ENCODE results near the gene DPEP2NB.
"Not testable (repeated sequence)": the region's sequence is repeated elsewhere in the genome, so short reads cannot be mapped to it uniquely, and the experiment has no call there.

DPEP2NB gene

DNA sequence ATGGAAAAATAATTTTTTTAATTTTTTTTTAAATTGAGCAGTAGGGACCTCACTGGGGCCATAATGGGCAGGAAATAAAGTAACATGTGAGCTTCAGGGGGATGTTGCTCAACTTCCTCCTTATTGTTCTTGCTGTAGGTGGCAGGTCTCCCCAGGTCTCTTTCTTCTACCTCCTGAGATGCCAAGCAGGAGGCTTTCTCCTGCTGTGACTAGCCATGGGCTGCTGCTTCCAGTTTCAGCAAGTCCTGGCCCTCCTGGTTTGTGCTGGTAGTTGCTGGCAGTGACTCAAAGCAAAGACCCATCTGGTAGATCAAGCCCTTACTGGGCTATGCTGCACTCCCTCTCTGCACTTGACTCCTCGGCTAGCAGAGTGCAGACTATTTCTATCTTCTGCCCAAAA is 2.3 kb downstream of the DPEP2NB start:
- DNase-seq (ENCODE audit: low spot score), result no peak

DNA sequence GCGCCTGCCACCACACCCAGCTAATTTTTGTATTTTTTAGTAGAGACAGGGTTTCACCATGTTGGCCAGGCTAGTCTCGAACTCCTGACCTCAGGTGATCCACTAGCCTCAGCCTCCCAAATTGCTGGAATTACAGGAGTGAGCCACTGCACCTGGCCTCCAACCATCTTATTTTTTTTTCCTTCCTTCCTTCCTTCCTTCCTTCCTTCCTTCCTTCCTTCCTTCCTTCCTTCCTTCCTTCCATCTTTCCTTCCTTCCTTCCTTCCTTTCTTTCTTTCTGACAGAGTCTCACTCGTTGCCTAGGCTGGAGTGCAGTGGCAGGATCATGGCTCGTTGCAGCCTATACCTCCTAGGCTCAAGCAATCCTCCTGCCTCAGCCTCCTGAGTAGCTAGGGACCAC is 5.8 kb downstream of the DPEP2NB start:
- DNase-seq (ENCODE audit: low spot score), result not testable (repeated sequence)

DNA sequence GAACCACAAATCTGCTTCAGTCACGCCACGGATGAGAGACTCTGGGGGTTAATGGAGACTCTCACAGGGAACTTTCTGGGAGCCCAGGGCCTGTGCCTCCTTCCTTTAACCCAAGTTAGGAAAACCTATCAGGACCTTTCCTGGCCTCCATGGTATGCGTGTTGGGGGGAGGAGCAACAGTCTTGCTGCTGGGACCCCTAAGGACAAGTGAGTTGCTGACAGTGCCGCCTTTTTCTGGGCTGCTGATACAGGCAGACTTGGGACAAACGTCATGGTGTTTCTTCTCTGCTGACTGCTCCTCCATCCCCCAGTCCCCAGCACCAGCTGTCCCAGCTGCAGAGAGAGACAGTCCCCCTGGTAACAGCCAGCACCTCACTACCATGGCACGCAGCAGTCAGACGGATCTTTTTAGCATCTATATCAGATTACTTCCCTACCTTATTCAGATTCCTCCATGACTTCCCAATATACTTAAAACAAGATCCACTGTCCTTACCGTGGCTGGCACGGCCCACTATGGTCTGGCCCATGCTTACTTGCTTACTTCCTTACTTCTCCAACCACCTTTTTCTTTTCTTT is 6.5 kb downstream of the DPEP2NB start:
- peak; percentile 6 for DNase-seq (ENCODE audit: low spot score)

DNA sequence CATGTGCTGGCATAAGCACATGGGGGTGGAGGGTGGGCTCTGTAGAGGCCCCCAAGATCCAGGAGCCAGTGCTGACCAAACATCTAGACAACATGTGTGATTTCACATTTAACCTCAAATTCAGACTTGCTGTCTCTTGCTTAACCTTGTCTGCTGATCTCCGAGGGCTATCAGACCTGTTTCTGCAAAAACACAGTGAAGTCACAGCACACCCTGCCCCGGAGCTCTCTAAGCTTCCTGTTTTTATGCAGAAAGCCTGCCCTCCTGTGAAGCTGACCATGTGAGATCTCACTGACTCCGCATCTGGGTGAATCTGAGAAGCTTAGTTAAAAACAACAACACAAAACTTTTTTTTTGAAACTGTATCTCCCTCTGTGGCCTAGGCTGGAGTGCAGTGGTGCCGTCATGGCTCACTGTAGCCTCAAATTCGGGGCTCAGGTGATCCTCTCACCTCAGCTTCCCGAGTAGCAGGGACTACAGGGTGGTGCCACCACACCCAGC is 9.9 kb downstream of the DPEP2NB start:
- no peak for DNase-seq (ENCODE audit: low spot score)

DNA sequence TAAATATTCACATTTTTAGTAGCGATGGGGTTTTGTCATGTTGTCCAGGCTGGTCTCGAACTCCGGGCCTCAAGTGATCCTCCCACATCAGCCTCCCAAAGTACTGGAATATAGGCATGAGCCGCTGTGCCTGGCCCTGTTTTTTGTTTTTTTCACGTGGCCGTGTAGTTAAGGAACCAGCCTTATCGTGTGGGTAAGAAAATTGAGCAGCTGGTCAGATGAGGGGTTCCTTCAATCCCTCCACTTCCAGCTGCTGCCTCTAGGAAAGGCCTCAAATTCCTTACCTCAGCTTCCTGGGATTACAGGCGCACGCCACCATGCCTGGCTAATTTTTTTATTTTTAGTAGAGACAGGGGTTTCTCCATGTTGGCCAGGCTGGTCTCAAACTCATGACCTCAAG is 10.5 kb downstream of the DPEP2NB start:
- DNase-seq (ENCODE audit: low spot score), result no peak

DNA sequence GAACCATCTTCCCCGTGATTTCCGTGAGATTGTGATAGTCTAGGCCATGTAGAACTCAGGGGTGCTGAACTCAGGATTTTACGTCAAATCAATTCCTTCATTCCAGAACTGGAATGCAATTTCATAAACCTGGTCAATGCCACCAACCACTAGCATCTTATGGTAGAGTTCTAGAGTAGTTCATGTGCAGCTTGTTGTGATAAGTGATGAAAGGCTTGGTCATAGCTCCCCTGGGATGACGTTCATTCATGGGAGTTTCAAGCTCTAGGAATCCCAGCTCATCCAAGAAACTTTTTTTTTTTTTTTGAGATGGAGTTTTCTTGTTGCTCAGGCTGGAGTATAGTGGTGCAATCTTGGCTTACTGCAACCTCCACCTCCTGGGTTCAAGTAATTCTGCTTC is 12.7 kb downstream of the DPEP2NB start:
- peak; percentile 21 for DNase-seq (ENCODE audit: low spot score)

DNA sequence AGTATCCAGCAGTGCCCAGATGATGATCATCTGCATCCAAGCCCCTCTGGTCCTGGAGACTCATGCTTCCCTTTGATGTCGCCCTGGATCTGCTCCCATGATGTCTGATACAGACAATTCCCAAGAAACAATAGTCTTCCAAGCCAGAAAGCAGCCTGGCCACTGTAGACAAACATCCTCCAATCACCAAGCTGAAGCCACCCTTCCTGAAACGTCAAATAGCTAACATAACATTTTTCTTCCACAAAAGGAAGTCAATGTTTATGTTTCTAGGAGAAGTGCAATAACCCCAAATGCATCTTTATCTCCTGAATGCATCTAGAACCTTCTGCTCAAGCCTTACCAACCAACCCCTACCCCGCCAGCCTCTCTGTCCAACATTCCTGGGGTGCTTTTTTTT is 15.3 kb downstream of the DPEP2NB start:
- peak; percentile 6 for DNase-seq (ENCODE audit: low spot score)

DNA sequence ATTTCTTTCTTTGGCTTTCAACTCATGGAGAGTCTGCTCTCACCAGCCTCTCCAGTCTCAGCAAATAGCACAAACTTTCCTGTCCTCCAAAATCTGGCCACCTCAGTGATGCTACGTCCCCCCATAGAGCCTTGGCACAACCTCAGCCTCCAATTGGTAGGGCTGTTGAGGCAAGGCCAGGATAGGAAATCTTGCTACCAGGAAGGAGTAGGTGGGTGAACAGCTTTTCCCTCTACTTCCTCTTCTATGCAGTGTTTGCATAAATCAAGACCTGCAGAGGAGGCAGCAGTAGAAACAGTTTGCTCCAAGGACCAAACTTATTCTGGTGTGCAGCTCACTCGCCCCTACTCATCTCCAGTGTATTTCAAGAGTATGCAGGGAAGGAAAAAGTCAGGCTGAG is 15.7 kb downstream of the DPEP2NB start:
- no peak for DNase-seq (ENCODE audit: low spot score)

DNA sequence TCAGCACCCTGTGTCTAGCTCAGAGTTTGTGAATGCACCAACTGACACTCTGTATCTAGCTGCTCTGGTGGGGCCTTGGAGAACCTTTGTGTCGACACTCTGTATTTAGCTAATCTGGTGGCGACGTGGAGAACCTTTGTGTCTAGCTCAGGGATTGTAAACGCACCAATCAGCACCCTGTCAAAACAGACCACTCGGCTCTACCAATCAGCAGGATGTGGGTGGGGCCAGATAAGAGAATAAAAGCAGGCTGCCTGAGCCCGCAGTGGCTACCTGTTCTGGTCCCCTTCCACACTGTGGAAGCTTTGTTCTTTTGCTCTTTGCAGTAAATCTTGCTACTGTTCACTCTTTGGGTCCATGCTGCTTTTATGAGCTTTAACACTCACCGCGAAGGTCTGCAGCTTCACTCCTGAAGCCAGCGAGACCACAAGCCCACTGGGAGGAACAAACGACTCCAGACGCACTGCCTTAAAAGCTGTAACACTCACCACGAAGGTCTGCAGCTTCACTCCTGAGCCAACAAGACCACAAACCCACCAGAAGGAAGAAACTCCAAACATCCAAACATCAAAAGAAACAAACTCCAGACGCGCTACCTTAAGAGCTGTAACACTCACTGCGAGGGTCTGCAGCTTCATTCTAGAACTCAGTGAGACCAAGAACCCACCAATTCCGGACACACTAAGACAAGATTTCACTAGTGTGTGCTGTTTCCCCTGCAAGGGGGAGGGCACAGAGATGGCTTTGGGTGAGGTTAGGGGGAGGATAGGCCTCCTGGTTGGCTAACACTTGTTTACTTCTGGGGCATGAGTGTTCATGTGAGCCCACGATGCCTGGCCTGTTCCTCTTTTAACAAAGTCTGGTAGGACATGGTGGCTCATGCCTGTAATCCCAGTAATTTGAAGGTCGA is 16.7 kb downstream of the DPEP2NB start, which contains the start of gene DPEP2:
Gene DPEP2, minus strand, starts transcription at position 706 of the 910 bp plus-strand sequence. CDS start 6,272 bp downstream, outside the sequence.
- DNase-seq (ENCODE audit: low spot score), result not testable (repeated sequence)

DNA sequence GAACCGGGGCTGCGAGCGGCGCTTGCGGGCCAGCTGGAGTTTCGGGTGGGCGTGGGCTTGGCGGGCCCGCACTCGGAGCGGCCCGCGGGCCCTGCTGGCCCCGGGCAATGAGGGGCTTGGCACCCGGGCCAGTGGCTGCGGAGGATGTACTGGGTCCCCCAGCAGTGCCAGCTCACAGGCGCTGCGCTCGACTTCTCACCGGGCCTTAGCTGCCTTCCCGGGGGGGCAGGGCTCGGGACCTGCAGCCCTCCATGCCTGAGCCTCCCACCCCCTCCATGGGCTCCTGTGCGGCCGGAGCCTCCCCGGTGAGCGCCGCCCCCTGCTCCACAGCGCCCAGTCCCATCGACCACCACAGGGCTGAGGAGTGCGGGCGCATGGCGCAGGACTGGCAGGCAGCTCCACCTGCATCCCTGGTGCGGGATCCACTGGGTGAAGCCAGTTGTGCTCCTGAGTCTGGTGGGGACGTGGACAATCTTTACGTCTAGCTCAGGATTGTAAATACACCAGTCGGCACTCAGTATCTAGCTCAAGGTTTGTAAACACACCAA is 17.4 kb downstream of the DPEP2NB start:
- not testable (repeated sequence) for DNase-seq (ENCODE audit: low spot score)

DNA sequence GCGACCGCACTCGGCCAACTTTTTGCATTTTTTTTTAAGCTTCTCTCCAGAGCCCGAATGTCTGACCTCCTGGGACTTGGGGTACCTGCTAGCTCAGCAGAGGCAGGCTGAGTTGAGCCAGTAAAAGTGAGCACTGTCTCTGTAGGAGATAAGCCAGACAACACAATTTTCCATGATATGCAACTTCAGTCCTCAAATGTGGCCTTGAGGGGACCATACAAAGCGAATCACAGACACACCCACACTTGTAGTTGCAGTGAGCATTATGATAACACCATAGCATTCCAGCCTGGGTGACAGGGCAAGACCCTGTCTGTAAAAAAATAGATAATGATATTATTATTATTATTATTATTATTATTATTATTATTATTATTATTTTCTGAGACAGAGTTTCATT is 19.0 kb downstream of the DPEP2NB start:
- no peak for DNase-seq (ENCODE audit: low spot score)

DNA sequence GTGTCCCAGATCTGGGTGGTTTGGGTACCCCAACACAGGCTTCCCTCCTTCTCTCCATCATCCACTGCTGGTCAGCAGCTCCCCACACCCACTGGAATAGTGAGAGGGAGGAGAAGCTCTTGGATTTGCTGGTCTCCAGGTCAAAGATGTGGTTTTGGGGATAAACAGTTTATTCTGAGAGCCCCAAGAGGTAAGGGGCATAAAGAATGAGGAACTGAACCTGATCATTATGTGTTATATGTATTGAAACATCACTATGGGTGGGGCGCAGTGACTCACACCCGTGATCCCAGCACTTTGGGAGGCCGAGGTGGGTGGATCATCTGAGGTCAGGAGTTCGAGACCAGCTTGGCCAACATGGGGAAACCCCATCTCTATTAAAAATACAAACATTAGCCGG is 20.3 kb downstream of the DPEP2NB start:
- peak; percentile 7 for DNase-seq (ENCODE audit: low spot score)

DNA sequence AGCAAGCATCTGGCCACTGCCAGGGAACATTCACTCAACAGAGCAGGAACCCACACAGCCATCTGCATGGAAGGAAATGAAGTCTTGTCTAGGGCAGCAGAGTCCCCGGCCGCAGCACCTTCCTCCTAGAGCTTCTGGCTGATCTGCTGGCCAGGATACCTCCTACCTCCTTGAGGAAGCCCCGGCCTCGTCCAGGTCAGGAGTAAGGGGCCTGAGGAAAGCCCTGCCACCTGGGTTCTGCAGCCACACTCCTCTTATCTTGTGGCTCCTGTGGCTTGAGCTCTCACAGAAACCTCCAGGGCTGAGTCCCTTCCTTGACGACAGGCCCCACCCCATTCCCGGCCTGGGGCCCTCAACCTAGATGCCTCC is 21.7 kb downstream of the DPEP2NB start:
- not testable (repeated sequence) for DNase-seq (ENCODE audit: low spot score)

DNA sequence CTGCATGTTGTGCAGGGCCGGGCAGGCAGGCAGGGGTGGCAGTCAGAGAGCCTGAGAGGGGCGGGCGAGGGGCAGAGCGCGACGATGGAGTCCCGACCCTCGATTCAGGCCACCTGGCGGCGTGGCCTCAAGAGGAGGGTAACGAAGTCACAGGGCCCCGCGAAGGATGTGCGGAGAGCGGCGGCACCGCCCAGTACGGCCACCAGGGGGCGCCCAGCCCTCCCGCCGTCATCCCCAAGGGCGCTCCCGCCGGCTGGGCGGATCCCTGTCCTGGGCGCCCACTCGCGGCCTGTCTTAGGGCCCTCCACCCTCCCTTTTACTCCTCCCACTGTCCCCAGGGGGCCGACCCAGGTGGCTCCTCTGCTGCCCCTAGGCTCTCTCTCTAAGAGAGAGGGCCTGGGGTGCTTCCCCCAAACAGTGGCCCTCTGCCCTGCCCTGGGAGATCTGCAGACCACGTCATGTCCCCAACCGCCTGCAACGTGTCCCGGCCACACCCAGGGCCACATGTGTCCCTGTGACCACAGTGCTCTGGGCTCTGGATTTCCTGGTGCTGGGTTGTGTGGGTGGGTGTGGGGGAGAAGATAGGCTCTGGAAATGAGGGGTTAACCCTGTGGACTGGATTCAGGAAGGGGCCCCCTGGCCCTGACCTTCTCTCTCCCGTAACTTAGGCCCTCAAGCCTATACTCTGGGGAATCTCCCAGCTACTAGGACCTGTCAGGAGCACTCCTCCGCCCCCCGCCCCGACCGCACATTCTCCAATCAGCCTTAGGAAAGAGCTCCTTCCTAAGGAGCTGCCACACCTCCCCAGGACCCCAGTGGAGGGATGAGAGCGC is 22.3 kb downstream of the DPEP2NB start:
- peak; percentile 92 for DNase-seq (ENCODE audit: low spot score)

DNA sequence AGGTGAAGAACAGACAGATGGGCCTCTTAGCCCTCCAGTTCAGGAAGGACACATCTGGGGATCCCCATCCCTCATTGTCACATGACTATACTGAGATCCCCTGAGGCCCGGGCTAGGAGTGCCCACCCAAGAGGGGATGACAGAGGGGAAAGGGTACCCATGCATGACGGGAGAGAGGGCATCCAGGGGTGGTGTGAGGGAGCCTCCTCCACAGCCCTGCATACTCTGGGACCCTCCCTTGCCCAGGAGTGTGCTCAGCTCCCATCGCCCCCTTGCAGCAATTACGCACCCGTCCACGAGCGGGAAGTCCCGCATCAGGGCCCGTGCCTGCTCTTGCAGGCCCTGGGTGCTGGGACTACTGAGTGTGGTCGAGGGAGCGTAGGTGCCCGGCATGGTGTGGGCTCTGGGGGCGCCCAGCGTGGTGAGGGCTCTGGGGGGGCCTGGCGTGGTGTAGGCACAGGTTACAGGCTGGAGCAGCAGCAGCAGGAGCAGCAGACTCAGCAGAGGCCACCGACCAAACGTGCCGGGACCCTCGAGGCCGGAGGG is 23.0 kb downstream of the DPEP2NB start:
- DNase-seq (ENCODE audit: low spot score), result no peak

DNA sequence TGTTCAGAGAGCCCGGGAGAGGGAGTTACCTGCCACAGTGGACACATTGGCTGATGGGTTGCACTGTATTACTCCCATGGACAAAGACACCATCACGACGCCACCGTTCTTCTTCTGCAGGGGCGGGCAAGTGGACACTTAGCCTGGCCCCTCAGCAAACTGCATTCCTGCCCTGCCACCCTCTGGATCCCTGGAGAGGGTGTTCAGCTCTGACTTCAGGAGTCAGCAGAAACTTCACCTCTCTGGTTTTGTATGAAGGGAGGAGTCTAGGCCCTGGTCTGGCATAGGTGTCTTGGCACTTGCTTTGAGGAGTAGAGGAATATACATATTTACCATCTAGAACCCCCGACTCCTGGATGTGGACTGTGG is 25.7 kb downstream of the DPEP2NB start:
- DNase-seq (ENCODE audit: low spot score), result no peak

DNA sequence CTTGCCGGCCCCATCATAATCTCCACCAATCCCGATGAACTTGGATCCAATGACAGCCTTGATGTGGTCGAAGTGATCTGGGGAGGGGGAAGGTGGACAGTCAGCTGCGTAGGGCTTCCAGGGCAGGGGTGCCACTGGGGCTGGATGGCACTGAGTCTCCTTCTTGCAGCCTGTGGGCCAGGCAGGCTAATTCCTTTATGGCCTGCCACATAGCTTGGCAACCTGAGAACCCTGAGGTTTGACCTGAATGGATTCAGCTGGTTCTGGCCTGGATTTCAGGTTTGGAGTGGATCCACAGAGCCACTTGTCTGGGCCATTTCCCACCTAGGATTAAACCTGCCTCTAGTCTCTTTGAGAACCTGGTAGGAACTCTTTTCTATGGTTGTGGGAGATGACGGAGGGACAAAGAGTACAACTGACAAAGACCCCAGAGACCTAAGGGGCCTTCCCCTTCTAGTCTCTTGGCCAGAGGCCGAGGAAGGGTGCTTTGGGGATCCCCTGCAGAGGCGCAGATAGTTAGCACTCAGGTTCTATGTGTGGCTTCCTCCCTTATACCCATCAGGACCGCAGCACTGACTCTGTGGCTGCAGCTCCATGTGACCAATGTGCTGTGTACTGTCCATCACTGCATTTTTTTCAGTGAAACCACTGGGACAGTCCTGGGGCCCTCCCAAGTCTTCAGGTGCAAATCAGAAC is 26.2 kb downstream of the DPEP2NB start:
- no peak for DNase-seq (ENCODE audit: low spot score)

DNA sequence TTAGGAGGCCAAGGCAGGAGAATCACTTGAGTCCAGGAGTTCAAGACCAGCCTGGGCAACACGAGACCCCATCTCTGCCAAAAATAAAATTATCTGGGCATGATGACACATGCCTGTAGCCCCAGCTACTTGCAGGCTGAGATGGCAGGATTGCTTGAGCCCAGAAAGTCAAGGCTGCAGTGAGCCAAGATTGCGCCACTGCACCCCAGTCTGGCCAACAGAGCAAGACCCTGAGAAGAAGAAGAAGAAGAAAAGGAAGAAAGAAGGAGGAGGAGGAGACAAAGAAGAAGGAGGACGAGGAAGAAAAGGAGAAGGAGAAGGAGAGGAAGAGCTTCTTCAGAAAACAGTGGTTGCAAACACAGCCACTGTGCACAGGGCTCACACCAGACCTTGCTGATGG is 27.0 kb downstream of the DPEP2NB start:
- DNase-seq (ENCODE audit: low spot score), result no peak

DNA sequence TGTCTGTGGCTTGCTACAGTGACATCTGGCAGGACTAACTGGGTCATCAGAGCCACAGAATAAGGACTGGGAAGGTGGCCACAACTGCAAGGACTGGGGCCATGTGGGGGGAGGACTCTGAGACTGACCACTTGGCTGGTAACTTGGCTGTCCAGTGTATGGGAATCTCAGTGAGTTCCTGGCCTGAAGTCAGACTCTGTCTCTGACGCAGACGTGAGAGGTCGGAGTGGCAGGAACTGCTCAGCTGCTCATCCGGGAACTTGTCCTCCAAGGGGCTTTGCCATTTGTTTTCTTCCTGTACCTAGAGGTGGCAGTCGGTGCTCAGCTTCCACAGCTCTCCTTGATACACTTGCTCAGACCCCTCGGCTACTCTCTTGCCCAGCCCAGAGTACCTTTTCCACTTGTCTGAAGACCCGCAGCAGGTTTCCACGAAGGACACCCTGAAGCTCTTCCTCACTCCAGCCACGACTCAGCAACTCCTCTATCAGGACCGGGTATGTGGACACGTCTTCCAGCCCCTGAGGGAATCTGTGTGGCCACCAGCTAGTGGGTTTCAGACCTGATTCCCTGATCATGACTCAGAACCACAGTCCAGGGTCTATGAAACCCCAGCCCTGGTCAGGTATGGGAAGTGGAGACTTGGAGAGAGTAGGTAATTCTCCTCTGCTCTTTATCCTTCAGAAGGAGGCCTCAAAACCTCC is 28.1 kb downstream of the DPEP2NB start:
- DNase-seq (ENCODE audit: low spot score), result no peak

DNA sequence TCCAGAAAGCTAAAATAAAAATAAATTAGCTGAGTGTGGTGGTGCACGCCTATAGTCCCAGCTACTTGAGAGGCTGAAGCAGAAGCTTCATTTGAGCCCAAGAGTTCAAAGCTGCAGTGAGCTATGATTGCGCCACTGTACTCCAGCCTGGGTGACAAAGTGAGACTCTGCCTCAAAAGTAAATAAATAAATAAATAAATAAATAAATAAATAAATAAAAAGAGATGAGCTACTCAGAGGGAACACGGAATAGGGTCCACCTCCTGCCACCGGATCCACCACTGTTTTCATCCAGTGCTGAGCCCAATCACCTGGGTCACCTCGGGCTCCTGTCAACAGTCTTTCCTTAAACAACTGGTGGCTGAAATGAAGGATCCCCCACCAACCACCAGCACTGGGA is 28.8 kb downstream of the DPEP2NB start:
- DNase-seq (ENCODE audit: low spot score), result no peak
